Colonic mucosa (tissue), 4 donors: ENCODE data around the gene LEMD3. TPM values are rescaled to one million over a fixed set of nuclear protein-coding genes. Genes with fewer than 3 reads are reported as not detected.

ENCODE experiments used
- DNase-seq: peaks from one replicate; pipeline ENCODE4 v3.0.0-alpha.2; 2020
- H3K27ac ChIP-seq: fragments of 200-600 bp; one replicate; pipeline ENCODE4 v1.8.0; 2021
- H3K27me3 ChIP-seq: fragments of 200-600 bp; one replicate; pipeline ENCODE4 v1.8.0; 2021
- H3K36me3 ChIP-seq: fragments of 200-600 bp; one replicate; pipeline ENCODE4 v1.8.0; 2021
- H3K4me1 ChIP-seq: fragments of 200-600 bp; one replicate; pipeline ENCODE4 v1.8.0; 2021; ENCODE audit warnings: mild to moderate bottlenecking
- H3K4me3 ChIP-seq: fragments of 200-600 bp; one replicate; pipeline ENCODE4 v1.8.0; 2021
- H3K9ac ChIP-seq, 2 donors: one replicate each; pipeline ENCODE4 v1.7.0; 2013; ENCODE audit warnings: control low read depth in 2 of 2, low read depth in 2 of 2, low read length in 2 of 2
- H3K9me3 ChIP-seq: fragments of 200-600 bp; one replicate; pipeline ENCODE4 v1.8.0; 2021
- intact Hi-C: fragments of 100-400 bp; cut with DNase I; formaldehyde crosslinking; loops from one replicate; pipeline ENCODE4 v1.14.1; 2022
- total RNA-seq, 2 donors: library from RNA; stranded (reverse); fragmentation: NEBNext Ultra II Directional in 1 of 2; extraction: Animal tissue kit (Norgen Biotek cat#: 25700) in 1 of 2; gene quantifications; one replicate each; pipeline ENCODE4 v1.2.1, GENCODE V29; 2021
- TF ChIP-seq, protein P1 (sequence below): fragments of 200-600 bp; IDR thresholded peaks from one replicate; pipeline ENCODE4 v1.8.0; 2022; ENCODE audit warnings: antibody characterized with exemption, mild to moderate bottlenecking
- donor health status: healthy.
- donor health status: DM: no; HTN: no; CAD: no.
- donor health status: DM: no; HTN: no; CAD: no.

The LEMD3 gene
- total RNA-seq, 2 donors from 2014 or later = 28.9 to 35.6 TPM

- Histone ChIP-seq H3K27ac (no peak overlapping the region), H3K27me3 (no peaks in the 10 kb centered on the region), H3K36me3 (no peaks in the 10 kb centered on the region), H3K9me3 (no peaks in the 10 kb centered on the region), H3K4me3 (no peak overlapping the region), H3K9ac (no peak overlapping the region), H3K4me1 (peaks cover 11% of the 10 kb centered on the region)
- no peak for DNase-seq
- TF ChIP-seq, protein P1, sequence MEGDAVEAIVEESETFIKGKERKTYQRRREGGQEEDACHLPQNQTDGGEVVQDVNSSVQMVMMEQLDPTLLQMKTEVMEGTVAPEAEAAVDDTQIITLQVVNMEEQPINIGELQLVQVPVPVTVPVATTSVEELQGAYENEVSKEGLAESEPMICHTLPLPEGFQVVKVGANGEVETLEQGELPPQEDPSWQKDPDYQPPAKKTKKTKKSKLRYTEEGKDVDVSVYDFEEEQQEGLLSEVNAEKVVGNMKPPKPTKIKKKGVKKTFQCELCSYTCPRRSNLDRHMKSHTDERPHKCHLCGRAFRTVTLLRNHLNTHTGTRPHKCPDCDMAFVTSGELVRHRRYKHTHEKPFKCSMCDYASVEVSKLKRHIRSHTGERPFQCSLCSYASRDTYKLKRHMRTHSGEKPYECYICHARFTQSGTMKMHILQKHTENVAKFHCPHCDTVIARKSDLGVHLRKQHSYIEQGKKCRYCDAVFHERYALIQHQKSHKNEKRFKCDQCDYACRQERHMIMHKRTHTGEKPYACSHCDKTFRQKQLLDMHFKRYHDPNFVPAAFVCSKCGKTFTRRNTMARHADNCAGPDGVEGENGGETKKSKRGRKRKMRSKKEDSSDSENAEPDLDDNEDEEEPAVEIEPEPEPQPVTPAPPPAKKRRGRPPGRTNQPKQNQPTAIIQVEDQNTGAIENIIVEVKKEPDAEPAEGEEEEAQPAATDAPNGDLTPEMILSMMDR = no peak
- intact Hi-C loops = no loop called here
Measured at GRCh38 chr12:65208125-65208524, 38.7 kb downstream of the LEMD3 start.

DNA sequence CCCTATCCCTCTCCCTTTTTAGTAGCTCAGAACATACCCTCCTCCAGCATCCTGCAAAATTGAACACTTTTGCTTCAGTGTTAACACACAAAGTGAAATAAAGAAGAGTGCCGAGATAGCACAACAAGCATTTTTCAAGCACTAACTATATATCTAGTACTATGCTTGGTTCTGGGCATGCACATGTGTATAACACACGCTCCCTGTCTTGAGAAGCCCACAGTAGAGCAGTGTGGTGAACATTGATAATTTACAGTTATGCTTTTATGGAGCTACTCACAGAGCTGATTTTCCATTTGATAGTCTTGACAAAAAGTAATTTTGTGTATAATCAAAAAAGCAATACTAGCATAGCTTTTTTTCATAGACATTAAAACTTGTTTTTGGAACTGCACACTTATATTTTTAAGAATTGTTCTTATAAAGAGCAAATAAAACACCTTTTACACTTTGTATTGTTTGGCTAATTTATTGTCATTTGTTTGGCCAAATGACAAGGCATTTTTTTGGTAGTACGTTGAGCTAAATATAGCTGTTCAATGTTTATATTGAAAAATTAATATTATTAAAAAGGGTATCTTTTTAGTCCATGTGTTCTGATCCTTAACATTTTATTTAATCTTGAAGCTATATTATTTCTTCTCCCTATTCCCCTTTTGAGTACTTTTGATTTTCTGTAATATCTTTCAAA is 39.7 kb downstream of the LEMD3 start:
- TF ChIP-seq, protein P1 = no peak
- no peak overlapping the region for H3K9ac ChIP-seq
- no peak overlapping the region for H3K27ac ChIP-seq
- no peaks in the 10 kb centered on the region for H3K36me3 ChIP-seq
- no peak overlapping the region for H3K4me3 ChIP-seq
- H3K27me3 ChIP-seq = no peaks in the 10 kb centered on the region
- no peaks in the 10 kb centered on the region for H3K9me3 ChIP-seq
- peaks cover 11% of the 10 kb centered on the region for H3K4me1 ChIP-seq
- intact Hi-C loops = no loop called here
- DNase-seq = no peak

GRCh38 chr12:65209655-65210043 is 40.3 kb downstream of the LEMD3 start:
- H3K27ac ChIP-seq = no peak overlapping the region
- no peaks in the 10 kb centered on the region for H3K9me3 ChIP-seq
- no peak for DNase-seq
- no peak overlapping the region for H3K4me3 ChIP-seq
- H3K9ac ChIP-seq = no peak overlapping the region
- no peaks in the 10 kb centered on the region for H3K27me3 ChIP-seq
- intact Hi-C loops = no loop called here
- TF ChIP-seq, protein P1 = no peak
- H3K36me3 ChIP-seq = no peaks in the 10 kb centered on the region
- H3K4me1 ChIP-seq = peaks cover 11% of the 10 kb centered on the region

- Histone ChIP-seq H3K36me3 (peaks cover 4% of the 10 kb centered on the region), H3K9me3 (peaks cover 2% of the 10 kb centered on the region), H3K9ac (no peak overlapping the region), H3K27ac (no peak overlapping the region), H3K27me3 (no peaks in the 10 kb centered on the region), H3K4me3 (no peak overlapping the region), H3K4me1 (no peaks in the 10 kb centered on the region)
- intact Hi-C loops = no loop called here
- DNase-seq = no peak
- TF ChIP-seq, protein P1 = no peak
Measured at GRCh38 chr12:65217086-65217485, 47.7 kb downstream of the LEMD3 start.

GRCh38 chr12:65220761-65221160 is 51.4 kb downstream of the LEMD3 start:
- H3K36me3 ChIP-seq = peaks cover 4% of the 10 kb centered on the region
- H3K9me3 ChIP-seq = peaks cover 2% of the 10 kb centered on the region
- no peak for DNase-seq
- TF ChIP-seq, protein P1 = no peak
- no peak overlapping the region for H3K4me3 ChIP-seq
- no peaks in the 10 kb centered on the region for H3K4me1 ChIP-seq
- H3K9ac ChIP-seq = no peak overlapping the region
- H3K27me3 ChIP-seq = no peaks in the 10 kb centered on the region
- intact Hi-C loops = no loop called here
- no peak overlapping the region for H3K27ac ChIP-seq
